Colonic mucosa (tissue), 4 donors: ENCODE data around the gene LTBP4. TPM values are rescaled to one million over a fixed set of nuclear protein-coding genes. Genes with fewer than 3 reads are reported as not detected.

Experiments used
- DNase-seq: peaks from one replicate; pipeline ENCODE4 v3.0.0-alpha.2; 2020
- H3K27ac ChIP-seq: fragments of 200-600 bp; one replicate; pipeline ENCODE4 v1.8.0; 2021
- H3K27me3 ChIP-seq: fragments of 200-600 bp; one replicate; pipeline ENCODE4 v1.8.0; 2021
- H3K36me3 ChIP-seq: fragments of 200-600 bp; one replicate; pipeline ENCODE4 v1.8.0; 2021
- H3K4me1 ChIP-seq: fragments of 200-600 bp; one replicate; pipeline ENCODE4 v1.8.0; 2021; ENCODE audit warnings: mild to moderate bottlenecking
- H3K4me3 ChIP-seq: fragments of 200-600 bp; one replicate; pipeline ENCODE4 v1.8.0; 2021
- H3K9ac ChIP-seq, 2 donors: one replicate each; pipeline ENCODE4 v1.7.0; 2013; ENCODE audit warnings: control low read depth in 2 of 2, low read depth in 2 of 2, low read length in 2 of 2
- H3K9me3 ChIP-seq: fragments of 200-600 bp; one replicate; pipeline ENCODE4 v1.8.0; 2021
- intact Hi-C: fragments of 100-400 bp; cut with DNase I; formaldehyde crosslinking; loops from one replicate; pipeline ENCODE4 v1.14.1; 2022
- total RNA-seq, 2 donors: library from RNA; stranded (reverse); fragmentation: NEBNext Ultra II Directional in 1 of 2; extraction: Animal tissue kit (Norgen Biotek cat#: 25700) in 1 of 2; gene quantifications; one replicate each; pipeline ENCODE4 v1.2.1, GENCODE V29; 2021
- TF ChIP-seq, protein P1 (sequence below): fragments of 200-600 bp; IDR thresholded peaks from one replicate; pipeline ENCODE4 v1.8.0; 2022; ENCODE audit warnings: antibody characterized with exemption, mild to moderate bottlenecking
- donor health status: healthy.
- donor health status: DM: no; HTN: no; CAD: no.
- donor health status: DM: no; HTN: no; CAD: no.

The LTBP4 gene
- total RNA-seq, 2 donors from 2014 or later, result 143 to 231 TPM

DNA sequence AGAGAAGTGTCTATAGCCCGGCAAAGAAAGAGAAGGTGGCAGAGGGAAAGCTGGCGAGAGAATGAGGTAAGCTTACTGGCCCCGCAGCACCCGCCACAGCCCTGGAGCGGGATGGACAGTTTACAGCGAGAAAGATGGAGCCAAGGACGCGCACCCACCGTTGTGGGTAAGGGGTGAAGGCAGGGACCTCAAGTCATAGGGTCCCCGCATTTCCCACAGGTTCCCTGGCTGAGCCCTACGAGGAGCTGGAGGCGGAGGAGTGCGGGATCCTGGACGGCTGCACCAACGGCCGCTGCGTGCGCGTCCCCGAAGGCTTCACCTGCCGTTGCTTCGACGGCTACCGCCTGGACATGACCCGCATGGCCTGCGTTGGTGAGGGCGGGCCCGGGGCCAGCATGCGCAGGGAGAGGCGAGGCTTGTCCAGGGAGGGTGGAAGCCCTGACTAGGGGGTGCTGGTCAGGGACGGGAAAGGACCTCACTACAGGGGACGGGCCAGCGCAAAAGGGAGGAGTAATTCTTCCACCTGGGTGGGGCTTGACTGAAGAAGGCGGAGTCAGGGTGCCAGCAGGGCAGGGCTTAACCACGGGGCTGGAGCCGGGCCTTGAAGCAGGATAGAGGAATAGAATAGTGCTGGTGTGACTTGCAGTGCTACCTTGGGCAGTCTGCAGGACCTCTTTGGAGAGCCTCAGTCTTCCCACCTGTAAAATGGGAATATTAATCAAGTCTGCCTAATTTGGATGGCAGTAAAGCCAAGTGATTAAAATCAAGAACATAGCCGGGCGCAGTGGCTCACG, 26.5 kb downstream of the LTBP4 start:
- Histone ChIP-seq H3K27me3 (no peaks in the 10 kb centered on the region), H3K27ac (no peak overlapping the region), H3K9me3 (no peaks in the 10 kb centered on the region), H3K36me3 (peaks cover 4% of the 10 kb centered on the region), H3K4me1 (no peaks in the 10 kb centered on the region), H3K9ac (no peak overlapping the region), H3K4me3 (no peak overlapping the region)
- intact Hi-C loops, result no loop called here
- TF ChIP-seq, protein P1, sequence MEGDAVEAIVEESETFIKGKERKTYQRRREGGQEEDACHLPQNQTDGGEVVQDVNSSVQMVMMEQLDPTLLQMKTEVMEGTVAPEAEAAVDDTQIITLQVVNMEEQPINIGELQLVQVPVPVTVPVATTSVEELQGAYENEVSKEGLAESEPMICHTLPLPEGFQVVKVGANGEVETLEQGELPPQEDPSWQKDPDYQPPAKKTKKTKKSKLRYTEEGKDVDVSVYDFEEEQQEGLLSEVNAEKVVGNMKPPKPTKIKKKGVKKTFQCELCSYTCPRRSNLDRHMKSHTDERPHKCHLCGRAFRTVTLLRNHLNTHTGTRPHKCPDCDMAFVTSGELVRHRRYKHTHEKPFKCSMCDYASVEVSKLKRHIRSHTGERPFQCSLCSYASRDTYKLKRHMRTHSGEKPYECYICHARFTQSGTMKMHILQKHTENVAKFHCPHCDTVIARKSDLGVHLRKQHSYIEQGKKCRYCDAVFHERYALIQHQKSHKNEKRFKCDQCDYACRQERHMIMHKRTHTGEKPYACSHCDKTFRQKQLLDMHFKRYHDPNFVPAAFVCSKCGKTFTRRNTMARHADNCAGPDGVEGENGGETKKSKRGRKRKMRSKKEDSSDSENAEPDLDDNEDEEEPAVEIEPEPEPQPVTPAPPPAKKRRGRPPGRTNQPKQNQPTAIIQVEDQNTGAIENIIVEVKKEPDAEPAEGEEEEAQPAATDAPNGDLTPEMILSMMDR, result no peak
- no peak for DNase-seq

DNA sequence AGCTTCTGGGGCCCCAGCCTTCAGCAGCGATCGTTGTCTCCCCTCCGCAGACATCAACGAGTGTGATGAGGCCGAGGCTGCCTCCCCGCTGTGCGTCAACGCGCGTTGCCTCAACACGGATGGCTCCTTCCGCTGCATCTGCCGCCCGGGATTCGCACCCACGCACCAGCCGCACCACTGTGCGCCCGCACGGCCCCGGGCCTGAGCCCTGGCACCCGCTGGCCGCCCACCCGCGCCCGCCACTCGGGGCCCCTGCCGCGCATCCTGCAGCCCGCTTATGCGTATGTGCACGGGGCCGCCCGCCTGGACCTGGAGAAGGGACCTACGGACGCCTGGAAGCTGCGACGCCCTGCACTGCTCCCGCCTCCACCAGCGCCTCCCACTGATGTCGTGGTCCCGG, 28.2 kb downstream of the LTBP4 start:
- H3K36me3 ChIP-seq, result peaks cover 4% of the 10 kb centered on the region
- H3K27me3 ChIP-seq, result no peaks in the 10 kb centered on the region
- H3K9ac ChIP-seq, result no peak overlapping the region
- intact Hi-C loops, result no loop called here
- H3K4me3 ChIP-seq, result no peak overlapping the region
- DNase-seq, result no peak
- TF ChIP-seq, protein P1, result no peak
- no peaks in the 10 kb centered on the region for H3K4me1 ChIP-seq
- H3K9me3 ChIP-seq, result no peaks in the 10 kb centered on the region
- H3K27ac ChIP-seq, result no peak overlapping the region

DNA sequence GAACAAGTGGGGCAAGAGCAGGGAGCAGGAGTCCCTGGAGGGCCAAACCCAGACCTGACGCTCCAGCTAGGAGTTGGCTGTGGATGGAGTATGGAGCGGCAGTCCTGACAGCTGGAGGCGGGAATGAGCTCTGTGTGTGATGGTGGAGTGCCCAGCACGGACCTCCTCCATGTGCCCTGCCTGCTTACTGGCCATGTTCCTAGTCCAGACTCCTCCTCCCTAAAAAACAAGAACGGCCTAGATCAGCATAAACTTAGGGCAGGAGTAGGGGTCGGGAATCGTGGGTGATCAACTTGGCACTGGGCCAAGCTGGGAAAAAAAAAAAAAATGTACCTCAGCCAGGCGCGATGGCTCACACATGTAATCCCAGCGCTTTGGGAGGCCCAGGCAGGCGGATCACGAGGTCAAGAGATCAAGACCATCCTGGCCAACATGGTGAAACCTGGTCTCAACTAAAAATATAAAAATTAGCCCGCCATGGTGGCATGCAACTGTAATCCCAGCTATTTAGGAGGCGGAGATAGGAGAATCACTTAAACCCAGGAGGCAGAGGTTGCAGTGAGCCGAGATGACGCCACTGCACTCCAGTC, 29.5 kb downstream of the LTBP4 start:
- TF ChIP-seq, protein P1, result no peak
- peaks cover 4% of the 10 kb centered on the region for H3K36me3 ChIP-seq
- no peaks in the 10 kb centered on the region for H3K4me1 ChIP-seq
- H3K27me3 ChIP-seq, result no peaks in the 10 kb centered on the region
- H3K4me3 ChIP-seq, result no peak overlapping the region
- no peaks in the 10 kb centered on the region for H3K9me3 ChIP-seq
- H3K9ac ChIP-seq, result no peak overlapping the region
- intact Hi-C loops, result loop anchor here (5.0 kb wide), 1 partner anchor 78 kb away; no protein-coding TSS in a partner anchor
- H3K27ac ChIP-seq, result no peak overlapping the region
- no peak for DNase-seq

DNA sequence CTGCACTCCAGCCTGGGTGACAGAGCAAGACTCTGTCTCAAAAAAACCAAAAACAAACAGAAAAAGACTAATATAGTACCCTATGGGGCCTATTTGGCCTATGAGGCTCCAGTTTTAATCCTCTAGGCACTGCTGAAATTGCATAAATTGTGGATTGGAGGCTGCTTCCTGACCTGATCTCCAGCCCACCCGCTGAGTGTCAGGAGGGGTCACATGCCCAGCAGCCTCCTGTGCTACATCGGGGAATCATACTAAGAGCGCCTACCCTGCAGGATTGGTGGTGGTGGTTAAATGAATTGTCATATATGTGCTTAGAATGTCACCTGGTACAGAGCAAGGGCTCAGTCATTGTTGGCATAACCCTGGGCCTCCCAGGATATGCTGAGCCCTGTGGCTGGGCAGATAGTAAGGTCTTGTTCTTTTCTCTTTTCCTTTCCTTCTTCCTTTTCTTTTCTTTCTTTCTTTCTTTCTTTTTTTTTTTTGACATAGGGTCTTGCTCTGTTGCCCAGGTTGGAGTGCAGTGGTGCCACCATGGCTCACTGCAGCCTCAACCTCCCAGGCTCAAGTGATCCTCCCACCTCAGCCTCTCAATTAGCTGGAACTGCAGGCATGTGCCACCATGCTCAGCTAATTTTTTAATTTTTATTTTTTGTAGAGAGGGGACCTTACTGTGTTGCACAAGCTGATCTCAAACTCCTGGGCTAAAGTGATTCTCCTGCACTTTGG, 31.3 kb downstream of the LTBP4 start:
- H3K27me3 ChIP-seq, result no peaks in the 10 kb centered on the region
- no peak for DNase-seq
- no peak overlapping the region for H3K4me3 ChIP-seq
- H3K9me3 ChIP-seq, result no peaks in the 10 kb centered on the region
- peaks cover 4% of the 10 kb centered on the region for H3K36me3 ChIP-seq
- intact Hi-C loops, result loop anchor here (5.0 kb wide), 1 partner anchor 80 kb away; no protein-coding TSS in a partner anchor
- no peak overlapping the region for H3K27ac ChIP-seq
- no peak overlapping the region for H3K9ac ChIP-seq
- H3K4me1 ChIP-seq, result no peaks in the 10 kb centered on the region
- TF ChIP-seq, protein P1, result no peak

DNA sequence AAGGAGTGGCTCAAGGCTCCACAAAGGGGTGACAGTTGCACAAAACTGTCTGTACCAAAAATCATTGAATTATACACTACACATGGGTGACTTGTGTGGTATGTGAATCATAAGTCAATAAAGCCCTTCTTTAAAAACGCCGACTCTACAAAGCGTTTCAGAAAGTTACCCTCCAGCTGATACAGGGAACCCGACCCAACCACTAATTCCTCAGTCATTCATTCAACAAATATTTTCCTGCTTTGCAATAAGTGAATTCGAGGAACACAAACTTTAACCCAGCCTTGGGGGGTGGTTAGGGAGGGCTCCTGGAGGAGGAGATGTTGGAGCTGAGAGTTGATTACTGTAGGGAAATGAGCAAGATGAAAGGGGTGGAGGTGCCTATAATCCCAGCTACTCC, 32.0 kb downstream of the LTBP4 start:
- intact Hi-C loops, result loop anchor here (5.0 kb wide), 1 partner anchor 81 kb away; no protein-coding TSS in a partner anchor
- DNase-seq, result no peak
- Histone ChIP-seq H3K9me3 (no peaks in the 10 kb centered on the region), H3K4me3 (no peak overlapping the region), H3K27ac (no peak overlapping the region), H3K27me3 (no peaks in the 10 kb centered on the region), H3K36me3 (peaks cover 4% of the 10 kb centered on the region), H3K4me1 (no peaks in the 10 kb centered on the region), H3K9ac (no peak overlapping the region)
- TF ChIP-seq, protein P1, result no peak
